Liver (tissue), 3 donors: ENCODE measurements around the gene ACTN1.

ENCODE experiments used
- JUND ChIP-seq, 2 donors: IDR thresholded peaks; 2 replicates each; pipeline ENCODE4 v1.6.1; 2016; ENCODE audit warnings: antibody characterized with exemption in 2 of 2
- SP1 ChIP-seq: IDR thresholded peaks from 2 replicates; pipeline ENCODE4 v1.6.1; 2018; ENCODE audit warnings: antibody characterized with exemption, mild to moderate bottlenecking
- TF ChIP-seq, protein P1 (sequence below): fragments of 150-350 bp; IDR thresholded peaks from 2 replicates; pipeline ENCODE4 v1.5.1; 2017; ENCODE audit warnings: improper control_type of control experiment, low read depth, low read length; ENCODE audit not compliant: missing input control
- TF ChIP-seq, protein P2 (sequence below): IDR thresholded peaks from 2 replicates; pipeline ENCODE4 v1.6.1; 2016; ENCODE audit warnings: antibody characterized with exemption, mild to moderate bottlenecking
- donor health status: healthy.
- donor health status: healthy.

DNA sequence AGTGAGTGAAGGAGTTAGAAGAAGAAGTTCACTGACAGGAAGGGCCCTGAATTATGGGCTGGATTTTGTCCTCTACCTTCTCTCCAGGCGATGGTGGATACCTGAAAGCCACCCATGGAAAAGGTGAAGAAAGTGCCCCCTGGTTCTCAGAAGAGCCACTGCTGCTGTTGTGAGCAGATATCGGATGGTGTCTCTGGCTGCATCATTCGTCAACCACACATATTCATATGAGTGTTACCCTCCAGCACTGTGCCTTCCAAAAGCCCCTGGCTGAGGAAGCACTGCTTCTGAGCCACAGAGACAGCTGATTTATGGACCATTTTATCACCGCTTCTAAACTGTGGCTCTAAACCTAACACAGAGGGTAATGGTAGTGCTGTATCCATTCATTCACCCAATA is 2.0 kb upstream of the ACTN1 start:
- no peak for TF ChIP-seq JUND (IDR thresholded peaks at IDR 0.05)
- TF ChIP-seq, protein P1, sequence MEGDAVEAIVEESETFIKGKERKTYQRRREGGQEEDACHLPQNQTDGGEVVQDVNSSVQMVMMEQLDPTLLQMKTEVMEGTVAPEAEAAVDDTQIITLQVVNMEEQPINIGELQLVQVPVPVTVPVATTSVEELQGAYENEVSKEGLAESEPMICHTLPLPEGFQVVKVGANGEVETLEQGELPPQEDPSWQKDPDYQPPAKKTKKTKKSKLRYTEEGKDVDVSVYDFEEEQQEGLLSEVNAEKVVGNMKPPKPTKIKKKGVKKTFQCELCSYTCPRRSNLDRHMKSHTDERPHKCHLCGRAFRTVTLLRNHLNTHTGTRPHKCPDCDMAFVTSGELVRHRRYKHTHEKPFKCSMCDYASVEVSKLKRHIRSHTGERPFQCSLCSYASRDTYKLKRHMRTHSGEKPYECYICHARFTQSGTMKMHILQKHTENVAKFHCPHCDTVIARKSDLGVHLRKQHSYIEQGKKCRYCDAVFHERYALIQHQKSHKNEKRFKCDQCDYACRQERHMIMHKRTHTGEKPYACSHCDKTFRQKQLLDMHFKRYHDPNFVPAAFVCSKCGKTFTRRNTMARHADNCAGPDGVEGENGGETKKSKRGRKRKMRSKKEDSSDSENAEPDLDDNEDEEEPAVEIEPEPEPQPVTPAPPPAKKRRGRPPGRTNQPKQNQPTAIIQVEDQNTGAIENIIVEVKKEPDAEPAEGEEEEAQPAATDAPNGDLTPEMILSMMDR, result no peak
- TF ChIP-seq, protein P2, sequence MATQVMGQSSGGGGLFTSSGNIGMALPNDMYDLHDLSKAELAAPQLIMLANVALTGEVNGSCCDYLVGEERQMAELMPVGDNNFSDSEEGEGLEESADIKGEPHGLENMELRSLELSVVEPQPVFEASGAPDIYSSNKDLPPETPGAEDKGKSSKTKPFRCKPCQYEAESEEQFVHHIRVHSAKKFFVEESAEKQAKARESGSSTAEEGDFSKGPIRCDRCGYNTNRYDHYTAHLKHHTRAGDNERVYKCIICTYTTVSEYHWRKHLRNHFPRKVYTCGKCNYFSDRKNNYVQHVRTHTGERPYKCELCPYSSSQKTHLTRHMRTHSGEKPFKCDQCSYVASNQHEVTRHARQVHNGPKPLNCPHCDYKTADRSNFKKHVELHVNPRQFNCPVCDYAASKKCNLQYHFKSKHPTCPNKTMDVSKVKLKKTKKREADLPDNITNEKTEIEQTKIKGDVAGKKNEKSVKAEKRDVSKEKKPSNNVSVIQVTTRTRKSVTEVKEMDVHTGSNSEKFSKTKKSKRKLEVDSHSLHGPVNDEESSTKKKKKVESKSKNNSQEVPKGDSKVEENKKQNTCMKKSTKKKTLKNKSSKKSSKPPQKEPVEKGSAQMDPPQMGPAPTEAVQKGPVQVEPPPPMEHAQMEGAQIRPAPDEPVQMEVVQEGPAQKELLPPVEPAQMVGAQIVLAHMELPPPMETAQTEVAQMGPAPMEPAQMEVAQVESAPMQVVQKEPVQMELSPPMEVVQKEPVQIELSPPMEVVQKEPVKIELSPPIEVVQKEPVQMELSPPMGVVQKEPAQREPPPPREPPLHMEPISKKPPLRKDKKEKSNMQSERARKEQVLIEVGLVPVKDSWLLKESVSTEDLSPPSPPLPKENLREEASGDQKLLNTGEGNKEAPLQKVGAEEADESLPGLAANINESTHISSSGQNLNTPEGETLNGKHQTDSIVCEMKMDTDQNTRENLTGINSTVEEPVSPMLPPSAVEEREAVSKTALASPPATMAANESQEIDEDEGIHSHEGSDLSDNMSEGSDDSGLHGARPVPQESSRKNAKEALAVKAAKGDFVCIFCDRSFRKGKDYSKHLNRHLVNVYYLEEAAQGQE, result no peak
- TF ChIP-seq SP1, result no peak
